ENCODE data around the gene KRTAP12-2.

GRCh38 chr21:44702111-44702972, 35.6 kb upstream of the KRTAP12-2 start:
- no peak for TF ChIP-seq CTCF (conservative IDR thresholded peaks at IDR 0.05; ENCODE audit: low read depth, low read length)
- TF ChIP-seq EZH2 (IDR thresholded peaks at IDR 0.05; ENCODE audit: borderline replicate concordance, low read depth, low read length, poor library complexity, severe bottlenecking) = no peak

Measured in A673 (cell line).